Large intestine (tissue), 3 donors: ENCODE results near the gene OR6V1. TPM values are rescaled to one million over a fixed set of nuclear protein-coding genes. Genes with fewer than 3 reads are reported as not detected.
"Not testable (repeated sequence)": the region's sequence is repeated elsewhere in the genome, so short reads cannot be mapped to it uniquely, and the experiment has no call there.

Experiments
- DNase-seq, 2 donors: peaks; one replicate each; pipeline versions ENCODE4 v3.0.0 to v3.0.0-alpha.2; 2013
- H3K27ac ChIP-seq: one replicate; pipeline ENCODE4 v1.5.1; 2013; ENCODE audit warnings: low read length
- H3K27me3 ChIP-seq: 2 replicates; pipeline ENCODE4 v1.6.1; 2013; ENCODE audit warnings: low read length; ENCODE audit not compliant: control insufficient read depth, insufficient read depth
- H3K36me3 ChIP-seq: 2 replicates; pipeline ENCODE4 v1.6.1; 2013; ENCODE audit warnings: low read length; ENCODE audit not compliant: control insufficient read depth, insufficient read depth
- H3K4me1 ChIP-seq: one replicate; pipeline ENCODE4 v1.6.1; 2013; ENCODE audit warnings: low read length; ENCODE audit not compliant: control insufficient read depth, insufficient read depth
- H3K4me3 ChIP-seq: one replicate; pipeline ENCODE4 v1.5.1; 2013; ENCODE audit warnings: low read length
- H3K9me3 ChIP-seq: one replicate; pipeline ENCODE4 v1.6.1; 2013; ENCODE audit warnings: mild to moderate bottlenecking, low read depth, low read length, moderate library complexity; ENCODE audit not compliant: control insufficient read depth
- WGBS: methylation state at CpG from one replicate; pipeline ENCODE4 v1.1.5; 2013; ENCODE audit warnings: low lambda C conversion rate; ENCODE audit not compliant: insufficient coverage; 5-methylcytosine and 5-hydroxymethylcytosine counted together
- polyA plus RNA-seq: library from polyadenylated mRNA; unstranded; fragments of 120-200 nt; gene quantifications from one replicate; pipeline ENCODE4 v1.2.1, GENCODE V29; 2013

OR6V1 gene
- polyA plus RNA-seq, 1 donor: not detected

DNA sequence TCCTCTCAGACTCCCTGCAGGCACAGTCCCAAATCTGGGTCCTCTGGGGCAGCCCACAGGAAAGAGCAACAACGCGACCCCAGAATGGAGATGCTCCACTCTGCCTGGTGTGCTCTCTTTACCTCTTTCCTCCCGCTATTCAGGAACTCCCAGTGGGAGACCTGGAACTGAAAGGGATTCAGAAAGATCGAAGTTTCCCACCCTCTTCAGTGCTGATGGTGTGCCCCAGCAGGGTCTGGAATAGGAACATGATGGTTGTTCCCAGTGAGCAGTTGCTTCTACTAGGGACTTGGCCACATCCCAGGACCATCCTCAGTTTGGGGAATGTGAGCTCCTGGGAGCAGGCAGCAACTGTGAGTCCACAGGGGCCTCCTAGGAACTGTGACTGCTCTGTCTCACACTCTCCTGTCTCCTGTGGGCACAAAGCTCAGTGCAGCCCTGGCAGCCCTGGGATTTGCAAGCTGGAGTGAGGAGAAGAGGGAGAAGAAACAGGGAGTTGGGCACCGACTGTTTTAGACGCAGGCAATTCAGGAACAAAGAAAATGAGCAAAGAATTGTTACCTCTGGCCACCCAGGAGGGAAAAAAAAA is 17.9 kb downstream of the OR6V1 start:
- Histone ChIP-seq H3K27me3 (no peaks in the 10 kb centered on the region), H3K4me1 (no peaks in the 10 kb centered on the region), H3K4me3 (no peak overlapping the region), H3K9me3 (no peaks in the 10 kb centered on the region), H3K36me3 (no peaks in the 10 kb centered on the region), H3K27ac (no peak overlapping the region)
- DNase-seq: no peak
- 80% methylated on average over 2 of the region's 6 CpGs for WGBS

DNA sequence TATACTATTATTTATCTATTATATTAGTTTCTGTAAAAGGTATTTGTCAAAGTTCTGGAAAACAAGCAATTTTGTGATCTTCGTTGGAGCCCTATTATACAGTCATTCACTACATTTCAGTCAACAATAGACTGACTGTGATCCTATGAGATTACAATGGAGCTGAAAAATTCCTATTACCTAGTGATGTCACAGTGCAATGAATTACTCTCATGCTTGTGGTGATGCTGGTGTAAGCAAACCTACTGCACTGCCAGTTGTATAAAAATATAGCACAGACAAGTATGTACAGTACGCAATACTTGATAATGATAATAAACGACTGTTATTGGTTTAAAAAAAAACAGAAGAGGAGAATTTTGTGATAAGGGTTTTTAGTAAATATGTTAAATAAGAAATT is 21.4 kb downstream of the OR6V1 start:
- no peaks in the 10 kb centered on the region for H3K36me3 ChIP-seq
- no peak overlapping the region for H3K4me3 ChIP-seq
- WGBS: 90% methylated on average over 2 of the region's 3 CpGs
- H3K27ac ChIP-seq: no peak overlapping the region
- DNase-seq: no peak
- H3K9me3 ChIP-seq: no peaks in the 10 kb centered on the region
- no peaks in the 10 kb centered on the region for H3K27me3 ChIP-seq
- H3K4me1 ChIP-seq: no peaks in the 10 kb centered on the region

DNA sequence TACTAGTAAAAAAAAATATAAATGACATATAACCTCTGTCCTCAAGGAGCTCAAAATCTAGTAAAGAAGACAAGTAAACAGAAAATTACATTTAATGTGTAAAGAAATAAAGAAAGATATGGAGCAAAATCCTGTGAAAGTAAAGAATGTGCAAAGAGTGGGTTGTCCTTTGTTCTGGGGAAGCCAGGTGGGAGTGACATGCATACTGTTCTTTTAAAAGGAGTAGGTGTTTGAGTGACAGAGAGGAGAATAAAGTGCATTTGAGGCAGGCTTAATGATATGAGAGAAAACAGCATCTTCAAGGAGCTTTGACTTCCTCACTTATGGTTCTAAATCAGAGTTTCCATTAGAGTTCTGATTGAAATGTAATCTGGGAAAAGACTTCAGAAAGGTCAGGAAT is 22.0 kb downstream of the OR6V1 start:
- Histone ChIP-seq H3K4me1 (no peaks in the 10 kb centered on the region), H3K36me3 (no peaks in the 10 kb centered on the region), H3K9me3 (no peaks in the 10 kb centered on the region), H3K27ac (no peak overlapping the region), H3K27me3 (no peaks in the 10 kb centered on the region), H3K4me3 (no peak overlapping the region)
- no peak for DNase-seq

DNA sequence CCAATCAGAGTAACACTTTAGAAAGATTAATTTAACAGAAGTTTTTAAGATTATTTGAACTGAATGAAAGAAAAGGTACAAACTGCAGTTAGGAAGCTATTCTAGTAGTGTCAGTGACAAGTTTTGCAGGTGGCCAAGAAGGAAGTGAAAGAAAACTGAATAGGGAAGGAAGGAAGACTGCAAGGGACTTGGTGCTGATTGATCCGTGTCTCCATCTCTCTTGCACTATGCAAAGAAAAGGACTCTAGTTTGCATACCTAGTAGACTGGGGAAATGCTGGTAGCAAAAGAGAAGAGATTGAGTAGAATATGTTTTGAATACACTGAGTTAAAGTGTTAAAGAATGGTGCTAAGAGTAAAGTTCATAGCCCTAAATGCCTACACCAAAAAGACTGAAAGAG is 33.0 kb downstream of the OR6V1 start:
- Histone ChIP-seq H3K4me1 (no peaks in the 10 kb centered on the region), H3K9me3 (no peaks in the 10 kb centered on the region), H3K27ac (no peak overlapping the region), H3K36me3 (no peaks in the 10 kb centered on the region), H3K27me3 (no peaks in the 10 kb centered on the region), H3K4me3 (no peak overlapping the region)
- no CpG with 5 or more reads among the region's 1 CpG for WGBS
- DNase-seq: no peak

DNA sequence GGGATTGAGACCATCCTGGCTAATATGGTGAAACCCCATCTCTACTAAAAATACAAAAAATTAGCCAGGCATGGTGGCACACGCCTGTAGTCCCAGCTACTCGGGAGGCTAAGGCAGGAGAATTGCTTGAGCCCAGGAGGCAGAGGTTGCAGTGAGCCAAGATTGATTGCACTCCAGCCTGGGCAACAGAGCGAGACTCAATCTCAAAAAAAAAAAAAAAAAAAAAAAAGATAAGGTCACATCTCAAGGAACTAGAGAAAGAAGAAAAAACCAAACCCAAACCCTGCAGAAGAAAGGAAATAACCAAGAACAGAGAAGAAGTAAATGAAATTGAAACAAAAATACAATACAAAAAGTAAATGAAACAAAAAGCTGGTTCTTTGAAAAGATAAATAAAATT is 33.5 kb downstream of the OR6V1 start:
- H3K9me3 ChIP-seq, H3K27ac ChIP-seq, H3K27me3 ChIP-seq, H3K4me3 ChIP-seq, H3K4me1 ChIP-seq, DNase-seq, H3K36me3 ChIP-seq: not testable (repeated sequence)
- 100% methylated on average over 2 of the region's 3 CpGs for WGBS

DNA sequence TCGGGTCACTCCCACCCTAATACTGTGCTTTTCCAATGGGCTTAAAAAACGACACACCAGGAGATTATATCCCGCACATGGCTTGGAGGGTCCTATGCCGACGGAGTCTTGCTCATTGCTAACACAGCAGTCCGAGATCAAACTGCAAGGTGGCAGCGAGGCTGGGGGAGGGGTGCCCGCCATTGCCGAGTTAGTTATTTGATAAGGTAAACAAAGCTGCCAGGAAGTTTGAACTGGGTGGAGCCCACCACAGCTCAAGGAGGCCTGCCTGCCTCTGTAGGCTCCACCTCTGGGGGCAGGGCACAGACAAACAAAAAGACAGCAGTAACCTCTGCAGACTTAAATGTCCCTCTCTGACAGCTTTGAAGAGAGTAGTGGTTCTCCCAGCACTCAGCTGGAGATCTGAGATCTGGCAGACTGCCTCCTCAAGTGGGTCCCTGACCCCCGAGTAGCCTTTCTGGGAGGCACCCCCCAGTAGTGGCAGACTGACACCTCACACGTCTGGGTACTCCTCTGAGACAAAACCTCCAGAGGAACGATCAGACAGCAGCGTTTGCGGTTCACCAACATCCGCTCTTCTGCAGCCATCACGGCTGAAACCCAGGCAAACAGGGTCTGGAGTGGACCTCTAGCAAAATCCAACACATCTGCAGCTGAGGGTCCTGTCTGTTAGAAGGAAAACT is 36.5 kb downstream of the OR6V1 start:
- WGBS: no CpG with 5 or more reads among the region's 16 CpGs
- not testable (repeated sequence) for H3K36me3 ChIP-seq, H3K9me3 ChIP-seq, H3K4me3 ChIP-seq, H3K27me3 ChIP-seq, H3K27ac ChIP-seq, H3K4me1 ChIP-seq, DNase-seq

DNA sequence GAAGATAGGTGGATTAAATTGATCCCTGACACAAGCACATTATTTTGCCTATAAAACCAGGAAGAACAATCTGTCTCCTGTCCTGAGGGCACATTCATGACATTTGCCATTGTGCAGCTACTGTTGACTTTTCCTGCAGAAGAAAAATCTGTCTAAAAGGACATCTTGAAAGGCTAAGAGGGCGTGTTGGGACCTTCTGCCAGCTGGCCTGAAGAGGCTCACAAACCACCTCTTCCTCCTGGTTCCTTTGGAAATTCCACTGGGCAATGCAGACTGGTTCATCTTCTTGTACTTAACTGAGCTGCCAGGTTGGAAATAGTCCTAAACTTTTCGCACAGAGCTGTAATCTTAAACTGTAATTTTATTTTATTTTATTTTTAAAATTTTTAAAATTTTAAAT is 44.0 kb downstream of the OR6V1 start:
- no peaks in the 10 kb centered on the region for H3K27me3 ChIP-seq
- no CpG with 5 or more reads among the region's 2 CpGs for WGBS
- no peaks in the 10 kb centered on the region for H3K36me3 ChIP-seq
- H3K4me3 ChIP-seq: no peak overlapping the region
- DNase-seq: no peak
- H3K4me1 ChIP-seq: no peaks in the 10 kb centered on the region
- peaks cover 11% of the 10 kb centered on the region for H3K9me3 ChIP-seq
- H3K27ac ChIP-seq: no peak overlapping the region

DNA sequence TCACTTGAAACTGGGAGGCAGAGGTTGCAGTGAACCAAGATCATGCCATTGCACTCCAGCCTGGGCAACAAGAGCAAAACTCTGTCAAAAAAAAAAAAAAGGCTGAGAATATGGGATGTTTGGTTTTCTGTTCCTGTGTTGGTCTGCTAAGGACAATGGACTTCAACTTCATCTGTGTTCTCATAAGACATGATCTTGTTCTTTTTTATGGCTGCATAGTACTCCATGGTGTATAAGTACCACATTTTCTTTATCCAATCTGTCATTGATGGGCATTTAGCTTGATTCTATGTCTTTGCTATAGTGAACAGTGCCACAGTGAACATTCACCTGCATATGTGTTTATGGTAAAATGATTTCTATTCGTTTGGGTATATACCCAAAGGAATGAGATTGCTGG is 47.4 kb downstream of the OR6V1 start:
- DNase-seq: not testable (repeated sequence)
- no CpG with 5 or more reads among the region's 1 CpG for WGBS

More for the DNA sequence above, 47.4 kb downstream of the OR6V1 start:
- H3K4me3 ChIP-seq, H3K27ac ChIP-seq, H3K27me3 ChIP-seq, H3K36me3 ChIP-seq, H3K4me1 ChIP-seq: not testable (repeated sequence)
- peaks cover 11% of the 10 kb centered on the region for H3K9me3 ChIP-seq

Other genes with a start within 250 kb of the OR6V1 start
- 6.8 TPM for gene EPHB6, start 197.3 kb upstream of the OR6V1 start, polyA plus RNA-seq
- gene TRPV6, start 166.6 kb upstream of the OR6V1 start, polyA plus RNA-seq: 2.2 TPM
- 0.73 TPM for gene TRPV5, start 118.6 kb upstream of the OR6V1 start, polyA plus RNA-seq
- gene LLCFC1, start 112.9 kb upstream of the OR6V1 start, polyA plus RNA-seq: 6.6 TPM
- 181 TPM for gene KEL, start 90.0 kb upstream of the OR6V1 start, polyA plus RNA-seq
- not detected for gene OR9A2, start 25.2 kb upstream of the OR6V1 start, polyA plus RNA-seq
- not detected for gene PIP, start 79.7 kb downstream of the OR6V1 start, polyA plus RNA-seq
- gene TAS2R39, start 131.1 kb downstream of the OR6V1 start, polyA plus RNA-seq: not detected
- gene TAS2R40, start 169.7 kb downstream of the OR6V1 start, polyA plus RNA-seq: not detected
- 325 TPM for gene GSTK1, start 211.1 kb downstream of the OR6V1 start, polyA plus RNA-seq
- gene TMEM139, start 232.6 kb downstream of the OR6V1 start, polyA plus RNA-seq: 36.2 TPM
- gene CASP2, start 236.0 kb downstream of the OR6V1 start, polyA plus RNA-seq: 29.4 TPM